Epithelial cell of prostate (primary cell): Measurements from ENCODE around the gene ZDHHC16.

Experiments used
- DNase-seq: peaks from one replicate; pipeline ENCODE4 v3.0.0-alpha.2; 2011; ENCODE audit warnings: low read depth, low spot score
- H3K27ac ChIP-seq: fragments of 450-650 bp; 2 replicates; pipeline ENCODE4 v1.5.1; 2017; ENCODE audit warnings: mild to moderate bottlenecking

Gene ZDHHC16

GRCh38 chr10:97503406-97503805 is 57.4 kb downstream of the ZDHHC16 start:
- DNase-seq = no peak
- no peak overlapping the region for H3K27ac ChIP-seq

- H3K27ac ChIP-seq = no peak overlapping the region
- DNase-seq = no peak
Observed at GRCh38 chr10:97505152-97505551, 59.2 kb downstream of the ZDHHC16 start.

DNA sequence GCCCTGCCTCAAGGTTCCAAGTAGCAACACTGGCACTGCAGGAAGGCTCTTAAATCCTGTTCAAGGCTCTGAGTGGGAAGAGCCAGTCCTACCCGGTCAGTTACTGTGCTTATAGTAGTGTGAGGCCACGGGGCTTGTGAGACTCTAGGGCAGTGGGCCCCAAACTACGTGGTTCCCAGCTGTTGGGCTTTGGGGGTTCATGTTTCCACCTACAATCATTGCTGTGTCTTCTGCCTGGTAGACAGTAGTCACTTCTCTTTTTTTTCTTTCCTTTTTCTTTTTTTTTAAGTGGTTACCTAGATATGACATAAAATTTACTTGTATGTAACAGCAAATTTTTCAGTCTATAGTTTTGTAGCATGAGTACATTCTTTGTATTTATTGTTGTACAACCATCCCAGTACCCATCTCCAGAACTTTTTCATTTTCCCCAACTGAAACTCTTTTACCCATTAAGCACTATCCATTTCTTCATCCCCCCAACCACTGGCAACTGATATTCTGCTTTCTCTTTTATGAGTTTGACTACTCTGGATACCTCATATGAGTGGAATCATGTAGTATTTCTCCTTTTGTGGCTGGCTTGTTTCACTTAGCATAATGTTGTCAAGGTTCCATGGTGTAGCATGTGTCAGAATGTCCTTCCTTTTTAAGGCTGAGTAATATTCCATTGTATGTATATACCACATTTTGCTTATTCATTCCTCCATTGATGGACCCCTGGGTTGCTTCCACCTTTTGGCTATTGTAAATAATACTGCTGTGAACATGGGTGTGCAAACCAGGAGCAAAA is 60.4 kb downstream of the ZDHHC16 start:
- no peak for DNase-seq
- no peak overlapping the region for H3K27ac ChIP-seq
